Activated CD8-positive, alpha-beta T cell treated with anti-CD3 and anti-CD28 coated beads for 36 hours (primary cell): Measurements from ENCODE around the gene RRP12. TPM values are rescaled to one million over a fixed set of nuclear protein-coding genes. Genes with fewer than 3 reads are reported as not detected.

ENCODE experiments used
- ATAC-seq: fragments of 200-7000 bp; cut with Tn5 transposase; one replicate; pipeline ENCODE4 v1.10.0; 2021; ENCODE audit warnings: mild to moderate bottlenecking, moderate library complexity
- CTCF ChIA-PET: fragments of 350-600 bp; sonication (Branson Sonifier 250); formaldehyde crosslinking; loops from one replicate; lab custom pipeline; 2021; ENCODE audit warnings: antibody characterized with exemption; lab: Charles Lee
- POLR2A ChIA-PET: fragments of 350-600 bp; sonication (Branson Sonifier 250); formaldehyde crosslinking; loops from one replicate; lab custom pipeline; 2021; ENCODE audit warnings: antibody characterized with exemption; lab: Charles Lee
- DNase-seq: peaks from one replicate; pipeline ENCODE4 v3.0.0-alpha.2; 2020
- H3K27ac Mint-ChIP-seq: one replicate; pipeline ENCODE4 v1.8.0; 2021; ENCODE audit warnings: mild to moderate bottlenecking, mixed read lengths
- H3K27me3 Mint-ChIP-seq: one replicate; pipeline ENCODE4 v1.8.0; 2021; ENCODE audit warnings: mixed read lengths
- H3K36me3 Mint-ChIP-seq: one replicate; pipeline ENCODE4 v1.8.0; 2021; ENCODE audit warnings: low read depth, mixed read lengths
- H3K4me1 Mint-ChIP-seq: one replicate; pipeline ENCODE4 v1.8.0; 2021; ENCODE audit warnings: low read depth, mixed read lengths
- H3K4me3 Mint-ChIP-seq: one replicate; pipeline ENCODE4 v1.8.0; 2021; ENCODE audit warnings: mild to moderate bottlenecking, moderate library complexity, mixed read lengths
- H3K9me3 Mint-ChIP-seq: one replicate; pipeline ENCODE4 v1.8.0; 2021; ENCODE audit warnings: mixed read lengths
- intact Hi-C: fragments of 100-400 bp; cut with micrococcal nuclease; formaldehyde crosslinking; loops from one replicate; pipeline ENCODE4 v1.10.0; 2022
- total RNA-seq, 2 experiments: library from RNA; stranded (reverse); gene quantifications; one replicate each; pipeline ENCODE4 v1.2.3, GENCODE V29; 2021
- TF ChIP-seq, protein P1 (sequence below): fragments of 200-600 bp; IDR thresholded peaks from one replicate; pipeline ENCODE4 v1.8.0; 2022; ENCODE audit warnings: antibody characterized with exemption, mild to moderate bottlenecking

Gene RRP12
- total RNA-seq, 2 experiments from 2014 or later: 50.3 to 51.0 TPM

- H3K27me3 Mint-ChIP-seq: no peaks in the 10 kb centered on the region
- peak overlapping the region; percentile 77 for H3K4me3 Mint-ChIP-seq
- H3K4me1 Mint-ChIP-seq: peaks cover 52% of the 10 kb centered on the region
- peaks cover 6% of the 10 kb centered on the region for H3K36me3 Mint-ChIP-seq
- peak overlapping the region; percentile 67 for H3K27ac Mint-ChIP-seq
- CTCF ChIA-PET: interaction anchor here (1.0 to 6.5 kb wide), 13 partner anchors 8 to 344 kb away, joined by 3 to 40 read pairs (median 5); partner anchors contain the start of gene FRAT1
- intact Hi-C loops: loop anchor here (5.0 kb wide), 1 partner anchor 50 kb away; no protein-coding TSS in a partner anchor
- no peak for ATAC-seq
- TF ChIP-seq, protein P1, sequence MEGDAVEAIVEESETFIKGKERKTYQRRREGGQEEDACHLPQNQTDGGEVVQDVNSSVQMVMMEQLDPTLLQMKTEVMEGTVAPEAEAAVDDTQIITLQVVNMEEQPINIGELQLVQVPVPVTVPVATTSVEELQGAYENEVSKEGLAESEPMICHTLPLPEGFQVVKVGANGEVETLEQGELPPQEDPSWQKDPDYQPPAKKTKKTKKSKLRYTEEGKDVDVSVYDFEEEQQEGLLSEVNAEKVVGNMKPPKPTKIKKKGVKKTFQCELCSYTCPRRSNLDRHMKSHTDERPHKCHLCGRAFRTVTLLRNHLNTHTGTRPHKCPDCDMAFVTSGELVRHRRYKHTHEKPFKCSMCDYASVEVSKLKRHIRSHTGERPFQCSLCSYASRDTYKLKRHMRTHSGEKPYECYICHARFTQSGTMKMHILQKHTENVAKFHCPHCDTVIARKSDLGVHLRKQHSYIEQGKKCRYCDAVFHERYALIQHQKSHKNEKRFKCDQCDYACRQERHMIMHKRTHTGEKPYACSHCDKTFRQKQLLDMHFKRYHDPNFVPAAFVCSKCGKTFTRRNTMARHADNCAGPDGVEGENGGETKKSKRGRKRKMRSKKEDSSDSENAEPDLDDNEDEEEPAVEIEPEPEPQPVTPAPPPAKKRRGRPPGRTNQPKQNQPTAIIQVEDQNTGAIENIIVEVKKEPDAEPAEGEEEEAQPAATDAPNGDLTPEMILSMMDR: no peak
- DNase-seq: peak; percentile 17
- POLR2A ChIA-PET: interaction anchor here (0.8 to 8.2 kb wide), 12 partner anchors 8 to 176 kb away, joined by 3 to 82 read pairs (median 4); partner anchors contain the start of gene FRAT1
- no peaks in the 10 kb centered on the region for H3K9me3 Mint-ChIP-seq
Measured at GRCh38 chr10:97332591-97333350, 68.4 kb downstream of the RRP12 start.

GRCh38 chr10:97331153-97331703, 69.9 kb downstream of the RRP12 start:
- no peak for DNase-seq
- no peaks in the 10 kb centered on the region for H3K27me3 Mint-ChIP-seq

GRCh38 chr10:97329766-97330165, 71.4 kb downstream of the RRP12 start:
- Mint-ChIP-seq H3K9me3 (no peaks in the 10 kb centered on the region), H3K4me1 (peaks cover 53% of the 10 kb centered on the region), H3K27me3 (no peaks in the 10 kb centered on the region), H3K27ac (no peak overlapping the region), H3K36me3 (peaks cover 6% of the 10 kb centered on the region), H3K4me3 (no peak overlapping the region)
- no peak for DNase-seq
- intact Hi-C loops: loop anchor here (5.0 kb wide), 1 partner anchor 47 kb away; no protein-coding TSS in a partner anchor
- no peak for ATAC-seq
- ChIA-PET POLR2A (interaction anchor here (8.2 kb wide), 1 partner anchor 10 kb away, joined by 82 read pairs; the partner anchor contains the start of gene FRAT1), CTCF (interaction anchor here (1.1 to 6.5 kb wide), 3 partner anchors 11 to 257 kb away, joined by 3 to 38 read pairs (median 3); partner anchors contain the start of gene FRAT1)
- TF ChIP-seq, protein P1: no peak

More at GRCh38 chr10:97331153-97331703, 69.9 kb downstream of the RRP12 start:
- peak overlapping the region; percentile 77 for H3K4me3 Mint-ChIP-seq
- intact Hi-C loops: loop anchor here (5.0 kb wide), 1 partner anchor 49 kb away; no protein-coding TSS in a partner anchor
- H3K4me1 Mint-ChIP-seq: peaks cover 56% of the 10 kb centered on the region
- CTCF ChIA-PET: interaction anchor here (0.6 to 6.5 kb wide), 5 partner anchors 8 to 258 kb away, joined by 3 to 40 read pairs (median 3); partner anchors contain the start of genes FRAT1 and RRP12
- ATAC-seq: no peak
- no peaks in the 10 kb centered on the region for H3K9me3 Mint-ChIP-seq
- POLR2A ChIA-PET: interaction anchor here (8.2 kb wide), 1 partner anchor 12 kb away, joined by 82 read pairs; the partner anchor contains the start of gene FRAT1
- peak overlapping the region; percentile 22 for H3K27ac Mint-ChIP-seq
- TF ChIP-seq, protein P1: no peak
- peaks cover 6% of the 10 kb centered on the region for H3K36me3 Mint-ChIP-seq

DNA sequence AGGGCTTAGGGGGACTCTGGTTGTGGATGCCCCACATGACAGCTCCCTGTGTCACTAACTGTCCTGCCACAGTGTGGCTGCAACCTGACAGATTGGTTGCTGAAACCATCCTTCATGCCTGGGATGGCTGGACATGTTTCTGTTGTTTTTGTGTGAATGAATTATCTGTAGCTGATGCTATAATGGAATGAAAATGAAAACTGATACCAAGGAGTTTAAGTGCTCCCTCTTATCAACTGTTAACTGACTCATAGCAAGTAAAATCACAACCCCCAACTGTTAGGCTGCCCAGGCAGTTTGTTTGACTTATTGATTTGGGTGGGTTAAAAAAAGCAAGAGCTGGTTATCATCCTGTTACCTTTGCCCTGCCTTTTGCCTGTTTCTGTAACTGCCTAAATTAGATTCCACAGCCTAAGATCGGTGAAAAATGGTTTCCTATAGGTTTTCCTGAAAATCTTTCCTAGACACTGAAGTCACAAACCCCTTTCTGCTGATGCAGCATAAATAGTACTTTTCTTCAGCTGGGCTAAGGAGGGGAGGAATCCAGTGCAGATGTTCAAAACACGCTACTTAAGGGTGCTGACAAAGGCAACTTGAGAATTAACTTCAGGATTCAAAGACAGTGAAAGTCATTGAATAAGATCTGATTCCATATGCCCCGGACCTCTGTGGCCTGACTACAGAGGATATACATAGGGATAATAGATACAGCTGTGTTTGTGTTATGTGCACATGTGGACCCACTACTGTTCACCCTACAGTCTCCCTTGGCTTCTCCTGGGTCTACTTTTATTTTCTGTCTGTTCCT, 72.3 kb downstream of the RRP12 start:
- Mint-ChIP-seq H3K36me3 (peaks cover 6% of the 10 kb centered on the region), H3K27me3 (no peaks in the 10 kb centered on the region), H3K9me3 (no peaks in the 10 kb centered on the region), H3K4me1 (peaks cover 53% of the 10 kb centered on the region), H3K27ac (peak overlapping the region; percentile 18), H3K4me3 (no peak overlapping the region)
- peak; percentile 21 for DNase-seq
- ATAC-seq: peak; percentile 60
- intact Hi-C loops: no loop called here
- TF ChIP-seq, protein P1: no peak
- POLR2A ChIA-PET: interaction anchor here (0.9 to 8.2 kb wide), 2 partner anchors 9 to 16 kb away, joined by 3 to 82 read pairs; partner anchors contain the start of gene FRAT1
- CTCF ChIA-PET: interaction anchor here (0.7 to 6.5 kb wide), 5 partner anchors 10 to 256 kb away, joined by 3 to 38 read pairs (median 3); partner anchors contain the start of gene FRAT1
